Measurements from ENCODE around the gene RALY. TPM values are rescaled to one million over a fixed set of nuclear protein-coding genes. Genes with fewer than 3 reads are reported as not detected.

Gene RALY
- total RNA-seq, 1 experiment from 2014 or later: 185 TPM

- H3K4me3 ChIP-seq (ENCODE audit: low read depth, low read length, poor library complexity, severe bottlenecking): no peak overlapping the region
- POLR2A ChIA-PET (ENCODE audit: low non-redundant PET): no interaction called here
- H3K4me1 ChIP-seq (ENCODE audit: insufficient read depth, low read length, poor library complexity, severe bottlenecking): no peaks in the 10 kb centered on the region
- H3K36me3 ChIP-seq (ENCODE audit: insufficient read depth, low read length, poor library complexity, severe bottlenecking): no peaks in the 10 kb centered on the region
- H3K27me3 ChIP-seq (replicated peaks; ENCODE audit: insufficient read depth, low read depth, low read length, poor library complexity): no peaks in the 10 kb centered on the region
- no peak overlapping the region for H3K27ac ChIP-seq (ENCODE audit: low read depth, low read length, poor library complexity, severe bottlenecking)
- no peaks in the 10 kb centered on the region for H3K9me3 ChIP-seq (ENCODE audit: low read depth, low read length, poor library complexity, severe bottlenecking)
- DNase-seq (ENCODE audit: low spot score): no peak
- no peak for TF ChIP-seq EZH2 (IDR thresholded peaks at IDR 0.05; ENCODE audit: borderline replicate concordance, low read depth, low read length, poor library complexity, severe bottlenecking)
- no peak for TF ChIP-seq CTCF (conservative IDR thresholded peaks at IDR 0.05; ENCODE audit: low read depth, low read length)
- intact Hi-C loops (cut with micrococcal nuclease; ENCODE audit: unreplicated experiment): no loop called here
- CTCF ChIA-PET: no interaction called here
- no TSS peak for BruUV-seq (replicated peaks)
These were observed 18.6 kb downstream of the RALY start for GRCh38 chr20:34012330-34012729.

- ChIA-PET CTCF (no interaction called here), POLR2A (ENCODE audit: low non-redundant PET) (no interaction called here)
- TF ChIP-seq CTCF (conservative IDR thresholded peaks at IDR 0.05; ENCODE audit: low read depth, low read length): no peak
- no peak for TF ChIP-seq EZH2 (IDR thresholded peaks at IDR 0.05; ENCODE audit: borderline replicate concordance, low read depth, low read length, poor library complexity, severe bottlenecking)
- intact Hi-C loops (cut with micrococcal nuclease; ENCODE audit: unreplicated experiment): no loop called here
- H3K4me1 ChIP-seq (ENCODE audit: insufficient read depth, low read length, poor library complexity, severe bottlenecking): no peaks in the 10 kb centered on the region
- no TSS peak for BruUV-seq (replicated peaks)
- H3K9me3 ChIP-seq (ENCODE audit: low read depth, low read length, poor library complexity, severe bottlenecking): no peaks in the 10 kb centered on the region
- no peak for DNase-seq (ENCODE audit: low spot score)
- no peaks in the 10 kb centered on the region for H3K36me3 ChIP-seq (ENCODE audit: insufficient read depth, low read length, poor library complexity, severe bottlenecking)
- no peaks in the 10 kb centered on the region for H3K27me3 ChIP-seq (replicated peaks; ENCODE audit: insufficient read depth, low read depth, low read length, poor library complexity)
- H3K27ac ChIP-seq (ENCODE audit: low read depth, low read length, poor library complexity, severe bottlenecking): no peak overlapping the region
- no peak overlapping the region for H3K4me3 ChIP-seq (ENCODE audit: low read depth, low read length, poor library complexity, severe bottlenecking)
These were observed 19.0 kb downstream of the RALY start for GRCh38 chr20:34012735-34013134.

GRCh38 chr20:34013554-34013953 lies 19.8 kb downstream of the RALY start:
- Histone ChIP-seq H3K4me1 (ENCODE audit: insufficient read depth, low read length, poor library complexity, severe bottlenecking) (no peaks in the 10 kb centered on the region), H3K9me3 (ENCODE audit: low read depth, low read length, poor library complexity, severe bottlenecking) (no peaks in the 10 kb centered on the region), H3K27me3 (replicated peaks; ENCODE audit: insufficient read depth, low read depth, low read length, poor library complexity) (no peaks in the 10 kb centered on the region), H3K4me3 (ENCODE audit: low read depth, low read length, poor library complexity, severe bottlenecking) (no peak overlapping the region), H3K36me3 (ENCODE audit: insufficient read depth, low read length, poor library complexity, severe bottlenecking) (no peaks in the 10 kb centered on the region), H3K27ac (ENCODE audit: low read depth, low read length, poor library complexity, severe bottlenecking) (no peak overlapping the region)
- no peak for DNase-seq (ENCODE audit: low spot score)
- ChIA-PET CTCF (no interaction called here), POLR2A (ENCODE audit: low non-redundant PET) (no interaction called here)
- TF ChIP-seq CTCF (conservative IDR thresholded peaks at IDR 0.05; ENCODE audit: low read depth, low read length) (no peak), EZH2 (IDR thresholded peaks at IDR 0.05; ENCODE audit: borderline replicate concordance, low read depth, low read length, poor library complexity, severe bottlenecking) (no peak)
- no TSS peak for BruUV-seq (replicated peaks)
- intact Hi-C loops (cut with micrococcal nuclease; ENCODE audit: unreplicated experiment): no loop called here
